Parathyroid adenoma (tissue), 2 donors: ENCODE measurements around the gene APRT.
"Not testable (repeated sequence)": the region's sequence is repeated elsewhere in the genome, so short reads cannot be mapped to it uniquely, and the experiment has no call there.

Experiments
- H2AFZ ChIP-seq: fragments of 300-600 bp; sonication (generic); one replicate; pipeline ENCODE4 v1.7.0; 2017; ENCODE audit warnings: antibody characterized with exemption, mild to moderate bottlenecking
- H3K27ac ChIP-seq: fragments of 300-600 bp; sonication (generic); one replicate; pipeline ENCODE4 v1.7.0; 2017
- H3K27me3 ChIP-seq: fragments of 300-600 bp; sonication (generic); one replicate; pipeline ENCODE4 v1.7.0; 2017; ENCODE audit warnings: low read length; ENCODE audit not compliant: control insufficient read depth, insufficient read depth
- H3K36me3 ChIP-seq: fragments of 300-600 bp; sonication (generic); one replicate; pipeline ENCODE4 v1.7.0; 2017; ENCODE audit warnings: low read length; ENCODE audit not compliant: control insufficient read depth, insufficient read depth
- H3K4me1 ChIP-seq: fragments of 300-600 bp; sonication (generic); one replicate; pipeline ENCODE4 v1.7.0; 2017; ENCODE audit warnings: control low read depth
- H3K4me2 ChIP-seq: fragments of 300-600 bp; sonication (generic); one replicate; pipeline ENCODE4 v1.7.0; 2017; ENCODE audit warnings: low read length
- H3K4me3 ChIP-seq: fragments of 300-600 bp; sonication (generic); one replicate; pipeline ENCODE4 v1.7.0; 2017; ENCODE audit warnings: low read depth, low read length
- H3K79me2 ChIP-seq: fragments of 300-600 bp; sonication (generic); one replicate; pipeline ENCODE4 v1.7.0; 2017; ENCODE audit warnings: control low read depth
- H3K9ac ChIP-seq: fragments of 300-600 bp; sonication (generic); one replicate; pipeline ENCODE4 v1.7.0; 2017; ENCODE audit warnings: mild to moderate bottlenecking
- H3K9me3 ChIP-seq: fragments of 300-600 bp; sonication (generic); one replicate; pipeline ENCODE4 v1.7.0; 2017; ENCODE audit warnings: low read length; ENCODE audit not compliant: control insufficient read depth
- CTCF ChIP-seq: fragments of 300-600 bp; sonication (generic); IDR thresholded peaks from one replicate; pipeline ENCODE4 v1.7.0; 2017; ENCODE audit warnings: antibody characterized with exemption, mild to moderate bottlenecking
- donor health status: primary hyperparathyroidism.

APRT gene

DNA sequence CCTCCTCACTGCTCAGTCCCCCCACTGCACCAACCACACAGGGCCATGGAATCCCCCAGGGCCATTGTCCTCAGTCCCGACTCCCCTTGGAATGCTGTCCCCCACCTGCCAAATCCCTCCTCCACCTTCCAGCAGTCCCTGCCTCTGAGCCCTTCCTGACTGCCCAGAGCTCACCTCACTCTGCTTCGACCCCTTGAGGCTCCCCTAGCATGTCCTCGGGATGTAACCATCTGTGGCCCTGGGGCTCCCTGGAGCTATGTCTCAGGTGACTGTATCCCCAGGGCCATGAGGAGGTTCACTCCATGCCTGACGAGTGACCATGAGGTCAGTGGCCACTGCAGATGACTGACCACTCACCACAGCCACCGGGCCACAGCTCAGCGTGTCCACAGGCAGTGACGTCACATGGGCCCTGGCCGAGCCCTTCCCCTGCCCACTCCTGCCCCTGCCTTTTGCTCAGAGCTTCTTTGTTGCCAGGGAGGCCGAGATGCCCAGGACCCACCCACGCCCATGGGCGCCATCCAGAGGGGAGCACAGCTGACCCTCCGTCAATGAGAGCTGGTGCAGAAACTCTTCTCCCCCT is 19.0 kb downstream of the APRT start:
- Histone ChIP-seq H3K9ac (no peak overlapping the region), H3K4me3 (no peak overlapping the region), H3K36me3 (no peaks in the 10 kb centered on the region), H3K79me2 (no peaks in the 10 kb centered on the region), H3K27me3 (no peaks in the 10 kb centered on the region), H3K9me3 (no peaks in the 10 kb centered on the region), H3K27ac (no peak overlapping the region), H3K4me1 (no peaks in the 10 kb centered on the region), H2AFZ (no peak overlapping the region), H3K4me2 (no peak overlapping the region)
- TF ChIP-seq CTCF: no peak

GRCh38 chr16:88792078-88792550 is 19.6 kb downstream of the APRT start:
- H3K36me3 ChIP-seq: no peaks in the 10 kb centered on the region
- no peaks in the 10 kb centered on the region for H3K9me3 ChIP-seq
- H3K9ac ChIP-seq: no peak overlapping the region
- no peaks in the 10 kb centered on the region for H3K4me1 ChIP-seq
- no peak overlapping the region for H2AFZ ChIP-seq
- H3K4me2 ChIP-seq: no peak overlapping the region
- H3K79me2 ChIP-seq: no peaks in the 10 kb centered on the region
- H3K4me3 ChIP-seq: no peak overlapping the region
- H3K27ac ChIP-seq: no peak overlapping the region
- no peaks in the 10 kb centered on the region for H3K27me3 ChIP-seq
- no peak for TF ChIP-seq CTCF

DNA sequence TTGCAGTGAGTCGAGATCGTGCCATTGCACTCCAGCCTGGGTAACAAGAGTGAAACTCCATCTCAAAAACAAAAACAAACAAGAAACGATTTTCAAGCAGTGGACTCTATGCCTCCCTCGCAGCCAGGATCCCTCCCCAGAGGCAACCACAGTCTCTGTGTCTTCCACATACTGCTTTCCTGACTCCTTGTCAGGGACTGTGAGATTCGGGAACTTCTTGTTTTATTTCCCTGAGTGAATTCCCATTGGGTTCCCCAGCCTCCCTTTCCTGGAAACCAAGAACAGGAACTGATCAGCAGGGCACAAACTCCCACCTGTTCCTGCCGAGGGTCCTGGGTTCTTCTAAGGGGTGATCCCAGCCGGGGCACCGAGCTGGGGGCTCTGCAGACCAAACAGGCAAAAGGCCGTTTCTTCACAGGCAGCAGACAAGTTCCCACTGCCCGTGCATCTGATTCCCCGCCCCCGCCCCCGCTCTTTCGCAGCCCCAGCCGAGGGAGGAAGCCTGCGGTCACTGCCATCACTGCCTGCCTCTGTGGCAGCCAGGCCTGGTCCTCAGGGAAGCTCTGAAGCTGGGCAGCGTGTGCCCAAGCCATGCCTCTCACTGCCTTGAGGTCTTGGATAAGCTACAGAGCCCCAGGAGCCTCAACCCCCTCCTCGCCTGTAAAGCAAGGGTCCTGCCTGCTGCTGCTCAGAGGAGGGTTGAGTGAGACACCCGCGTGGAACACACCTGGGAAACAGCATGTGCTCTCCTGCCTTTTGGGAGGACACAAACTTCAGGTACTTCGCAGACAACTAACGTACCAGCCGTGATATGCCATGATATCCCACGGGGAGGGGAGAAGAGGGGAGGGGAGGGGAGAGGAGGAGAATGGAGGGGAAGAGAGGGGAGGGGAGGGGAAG is 21.2 kb downstream of the APRT start:
- no peak overlapping the region for H2AFZ ChIP-seq
- no peaks in the 10 kb centered on the region for H3K9me3 ChIP-seq
- H3K9ac ChIP-seq: no peak overlapping the region
- H3K4me3 ChIP-seq: no peak overlapping the region
- H3K27ac ChIP-seq: no peak overlapping the region
- no peaks in the 10 kb centered on the region for H3K36me3 ChIP-seq
- H3K79me2 ChIP-seq: no peaks in the 10 kb centered on the region
- no peaks in the 10 kb centered on the region for H3K4me1 ChIP-seq
- H3K4me2 ChIP-seq: no peak overlapping the region
- no peaks in the 10 kb centered on the region for H3K27me3 ChIP-seq
- no peak for TF ChIP-seq CTCF

GRCh38 chr16:88789594-88789993 is 22.1 kb downstream of the APRT start:
- Histone ChIP-seq H3K9ac (no peak overlapping the region), H3K4me3 (no peak overlapping the region), H3K79me2 (no peaks in the 10 kb centered on the region), H3K27ac (no peak overlapping the region), H3K36me3 (no peaks in the 10 kb centered on the region), H2AFZ (no peak overlapping the region), H3K9me3 (no peaks in the 10 kb centered on the region), H3K4me1 (no peaks in the 10 kb centered on the region), H3K27me3 (no peaks in the 10 kb centered on the region), H3K4me2 (no peak overlapping the region)
- no peak for TF ChIP-seq CTCF

DNA sequence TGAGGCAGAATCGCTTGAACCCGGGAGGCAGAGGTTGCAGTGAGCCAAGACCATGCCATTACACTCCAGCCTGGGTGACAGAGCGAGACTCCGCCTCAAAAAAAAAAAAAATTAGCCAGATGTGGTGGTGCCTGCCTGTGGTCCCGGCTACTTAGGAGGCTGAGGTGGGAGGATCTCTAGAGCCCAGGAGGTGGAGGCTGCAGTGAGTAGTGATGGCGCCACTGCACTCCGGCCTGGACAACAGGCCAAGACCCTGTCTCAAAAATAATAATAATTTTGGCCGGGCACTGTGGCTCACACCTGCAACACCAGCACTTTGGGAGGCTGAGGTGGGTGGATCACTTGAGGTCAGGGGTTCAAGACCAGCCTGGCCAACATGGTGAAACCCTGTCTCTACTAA is 23.0 kb downstream of the APRT start:
- not testable (repeated sequence) for H3K27me3 ChIP-seq, H3K4me1 ChIP-seq, H3K79me2 ChIP-seq, H3K9ac ChIP-seq, H3K36me3 ChIP-seq, H3K4me3 ChIP-seq, H3K9me3 ChIP-seq, H3K27ac ChIP-seq, H3K4me2 ChIP-seq, H2AFZ ChIP-seq
